Ovary (tissue), 9 donors: ENCODE data around the gene RHBDF1. TPM values are rescaled to one million over a fixed set of nuclear protein-coding genes. Genes with fewer than 3 reads are reported as not detected.
"Not testable (repeated sequence)": the region's sequence is repeated elsewhere in the genome, so short reads cannot be mapped to it uniquely, and the experiment has no call there.

Source experiments
- DNase-seq, 5 donors: peaks; one replicate each; pipeline ENCODE4 v3.0.0-alpha.2; 2019 to 2020
- H3K27ac ChIP-seq, 2 donors: fragments of 200-600 bp; one replicate each; pipeline versions ENCODE4 v1.5.1 to v1.8.0; 2019 to 2022
- H3K27me3 ChIP-seq: fragments of 200-600 bp; one replicate; pipeline ENCODE4 v1.8.0; 2022
- H3K36me3 ChIP-seq: fragments of 200-600 bp; sonication (generic); one replicate; pipeline ENCODE4 v1.5.1; 2019
- H3K4me1 ChIP-seq: one replicate; pipeline ENCODE4 v1.8.1; 2013; ENCODE audit warnings: mild to moderate bottlenecking, moderate library complexity; ENCODE audit not compliant: insufficient read depth
- H3K4me3 ChIP-seq: fragments of 200-600 bp; sonication (generic); one replicate; pipeline ENCODE4 v1.5.1; 2017
- H3K9me3 ChIP-seq, 2 donors: fragments of 200-600 bp in 1 of 2; sonication (generic) in 1 of 2; one replicate each; pipeline versions ENCODE4 v1.5.1 to v1.8.1; 2013 to 2019; ENCODE audit warnings: mild to moderate bottlenecking in 1 of 2, moderate library complexity in 1 of 2
- CTCF ChIP-seq, 3 donors: fragments of 450-650 bp in 2 of 3; fragments of 200-600 bp in 1 of 3; IDR thresholded peaks; one replicate each; pipeline versions ENCODE4 v1.5.1 to v1.8.0; 2016 to 2022; ENCODE audit warnings: antibody characterized with exemption in 3 of 3, mild to moderate bottlenecking in 1 of 3
- EP300 ChIP-seq: sonication (generic); formaldehyde crosslinking; IDR thresholded peaks from one replicate; pipeline ENCODE4 v1.6.1; 2017; ENCODE audit warnings: antibody characterized with exemption
- POLR2A ChIP-seq: fragments of 450-650 bp; IDR thresholded peaks from one replicate; pipeline ENCODE4 v1.6.1; 2017; ENCODE audit warnings: antibody characterized with exemption, mild to moderate bottlenecking, moderate library complexity
- WGBS, 3 donors: extraction: QIAGEN DNeasy Blood & Tissue Kit in 1 of 3; methylation state at CpG; one replicate each; pipeline versions ENCODE4 v1.1.5 to v1.1.7; 2013 to 2017; 5-methylcytosine and 5-hydroxymethylcytosine counted together
- intact Hi-C, 4 donors: fragments of 100-400 bp; cut with DNase I; formaldehyde crosslinking; loops; one replicate each; pipeline versions ENCODE4 v1.11.0 to v1.15.1; 2022 to 2023
- polyA plus RNA-seq, 2 donors: library from polyadenylated mRNA; stranded (reverse); fragments of 200-250 nt in 1 of 2; fragments of 350-450 nt in 1 of 2; fragmentation: Illumina TruSeq in 1 of 2; extraction: RNeasy Lipid Tissue Mini Kit (QIAGEN cat#74804) in 1 of 2; gene quantifications; one replicate each; pipeline ENCODE4 v1.2.3, GENCODE V29; 2013 to 2014
- total RNA-seq, 7 donors: library from RNA; depleted of rRNA in 2 of 7; stranded (reverse); fragments of >200 nt in 2 of 7; fragmentation: NEBNext Ultra II Directional in 3 of 7; extraction: Animal tissue kit (Norgen Biotek cat#: 25700) in 3 of 7; gene quantifications; one replicate each; pipeline versions ENCODE4 v1.1.0 to v1.2.4, GENCODE V29; 2016 to 2023
- donor health status: DM: no; HTN: no; CAD: no; lungs with moderate emphysema.
- donor health status: DM: no; HTN: no; CAD: no.
- donor health status: Bipolar disorder and iron deficiency.
- donor health status: DM: yes; HTN: yes; CAD: no.
- donor health status: DM: no; HTN: no; CAD: no.
- donor health status: DM: yes; HTN: yes; CAD: no.

The RHBDF1 gene
- total and polyA plus RNA-seq, 9 donors = 10.9 to 76.0 (median 49.2) TPM

GRCh38 chr16:35678-36305, 36.6 kb downstream of the RHBDF1 start:
- Histone ChIP-seq H3K4me3 (no peak overlapping the region), H3K4me1 (no peaks in the 10 kb centered on the region), H3K9me3 (no peaks in the 10 kb centered on the region), H3K36me3 (no peaks in the 10 kb centered on the region), H3K27me3 (no peaks in the 10 kb centered on the region), H3K27ac (no peak overlapping the region)
- TF ChIP-seq CTCF (IDR thresholded peaks at IDR 0.05) (no peak), EP300 (no peak), POLR2A (no peak)
- 81 to 93% (median 87%) methylated on average over 11 of the region's 11 CpGs for whole genome bisulfite sequencing, 3 donors
- no peak for DNase-seq
- intact Hi-C loops = no loop called here

- intact Hi-C loops = no loop called here
- no peak overlapping the region for H3K27ac ChIP-seq
- H3K36me3 ChIP-seq = no peaks in the 10 kb centered on the region
- no peak for DNase-seq
- no peaks in the 10 kb centered on the region for H3K9me3 ChIP-seq
- no peaks in the 10 kb centered on the region for H3K4me1 ChIP-seq
- TF ChIP-seq EP300 (no peak), POLR2A (no peak), CTCF (IDR thresholded peaks at IDR 0.05) (no peak)
- H3K27me3 ChIP-seq = no peaks in the 10 kb centered on the region
- H3K4me3 ChIP-seq = no peak overlapping the region
- WGBS, 3 donors = 76 to 84% (median 81%) methylated on average over 17 of the region's 17 CpGs
These were observed 37.3 kb downstream of the RHBDF1 start for GRCh38 chr16:35011-35677.

GRCh38 chr16:34648-34987, 37.8 kb downstream of the RHBDF1 start:
- no peaks in the 10 kb centered on the region for H3K27me3 ChIP-seq
- WGBS, 3 donors = 32 to 38% (median 33%) methylated on average over 6 of the region's 6 CpGs
- no peak for DNase-seq
- intact Hi-C loops = no loop called here
- H3K9me3 ChIP-seq = no peaks in the 10 kb centered on the region
- no peak overlapping the region for H3K27ac ChIP-seq
- no peaks in the 10 kb centered on the region for H3K36me3 ChIP-seq
- no peak for TF ChIP-seq EP300
- no peak for TF ChIP-seq POLR2A
- no peak for TF ChIP-seq CTCF (IDR thresholded peaks at IDR 0.05)
- no peaks in the 10 kb centered on the region for H3K4me1 ChIP-seq
- no peak overlapping the region for H3K4me3 ChIP-seq

- 79 to 87% (median 83%) methylated on average over 21 of the region's 21 CpGs for WGBS, 3 donors
- no peak for DNase-seq
- H3K4me1 ChIP-seq = no peaks in the 10 kb centered on the region
- no peak overlapping the region for H3K4me3 ChIP-seq
- intact Hi-C loops = no loop called here
- no peaks in the 10 kb centered on the region for H3K36me3 ChIP-seq
- TF ChIP-seq POLR2A (no peak), CTCF (IDR thresholded peaks at IDR 0.05) (no peak), EP300 (no peak)
- H3K27ac ChIP-seq = no peak overlapping the region
- H3K27me3 ChIP-seq = no peaks in the 10 kb centered on the region
- H3K9me3 ChIP-seq = no peaks in the 10 kb centered on the region
These were observed 38.4 kb downstream of the RHBDF1 start for GRCh38 chr16:33877-34647.

- DNase-seq, H3K27ac ChIP-seq, intact Hi-C loops, H3K9me3 ChIP-seq, H3K36me3 ChIP-seq, H3K4me1 ChIP-seq, H3K4me3 ChIP-seq, H3K27me3 ChIP-seq: not testable (repeated sequence)
- 73 to 84% (median 81%) methylated on average over 3 to 5 of the region's 8 CpGs for WGBS, 3 donors
These were observed 39.1 kb downstream of the RHBDF1 start for GRCh38 chr16:33154-33876.

GRCh38 chr16:30627-31026, 41.8 kb downstream of the RHBDF1 start:
- DNase-seq, intact Hi-C loops: not testable (repeated sequence)
- 65 to 71% (median 67%) methylated on average over 1 to 5 of the region's 7 CpGs for whole genome bisulfite sequencing, 3 donors

GRCh38 chr16:25926-26348, 46.5 kb downstream of the RHBDF1 start:
- 61 to 100% (median 83%) methylated on average over 1 to 2 of the region's 5 CpGs for WGBS, 3 donors
- H3K27me3 ChIP-seq, DNase-seq, H3K4me1 ChIP-seq, H3K4me3 ChIP-seq, H3K9me3 ChIP-seq, H3K36me3 ChIP-seq, intact Hi-C loops, H3K27ac ChIP-seq: not testable (repeated sequence)

More at GRCh38 chr16:30627-31026, 41.8 kb downstream of the RHBDF1 start:
- not testable (repeated sequence) for H3K36me3 ChIP-seq, H3K4me3 ChIP-seq, H3K4me1 ChIP-seq, H3K9me3 ChIP-seq, H3K27me3 ChIP-seq, H3K27ac ChIP-seq
